PC-9 (cell line): ENCODE data around the gene RAPGEF1. TPM values are rescaled to one million over a fixed set of nuclear protein-coding genes. Genes with fewer than 3 reads are reported as not detected.

Experiments used
- BruUV-seq: library from RNA; stranded (reverse); fragments of 400-500 nt; replicated peaks from 2 replicates; lab custom pipeline; 2021; lab: Mats Ljungman, UMichigan
- CTCF ChIA-PET: fragments of 300-600 bp; sonication (Branson Sonifier 250); formaldehyde crosslinking; loops from one replicate; lab custom pipeline; 2022; ENCODE audit warnings: antibody characterized with exemption; lab: Charles Lee
- POLR2A ChIA-PET: fragments of 300-600 bp; sonication (Branson Sonifier 250); formaldehyde crosslinking; loops from one replicate; lab custom pipeline; 2022; ENCODE audit warnings: antibody characterized with exemption; ENCODE audit not compliant: unreplicated experiment; lab: Charles Lee
- DNase-seq, 2 experiments: peaks; one replicate each; pipeline versions ENCODE4 v3.0.0 to v3.0.0-alpha.2; 2015 to 2022; ENCODE audit warnings: mixed read lengths in 1 of 2
- H2AFZ ChIP-seq: fragments of 200-600 bp; sonication (generic); 2 replicates; pipeline ENCODE4 v1.8.1; 2017; ENCODE audit warnings: antibody characterized with exemption
- H3F3A ChIP-seq: fragments of 200-600 bp; sonication (generic); 2 replicates; pipeline ENCODE4 v1.8.1; 2017; ENCODE audit warnings: antibody characterized with exemption, mild to moderate bottlenecking, low read depth; ENCODE audit not compliant: insufficient read depth
- H3K27ac ChIP-seq: fragments of 200-600 bp; sonication (generic); 2 replicates; pipeline ENCODE4 v1.6.1; 2016; ENCODE audit warnings: mixed run types
- H3K27me3 ChIP-seq: fragments of 200-600 bp; sonication (generic); 2 replicates; pipeline ENCODE4 v1.6.1; 2016; ENCODE audit warnings: low read depth, mixed run types; ENCODE audit not compliant: insufficient read depth
- H3K36me3 ChIP-seq: fragments of 200-600 bp; sonication (generic); 2 replicates; pipeline ENCODE4 v1.6.1; 2016; ENCODE audit warnings: low read depth, mixed run types
- H3K4me1 ChIP-seq: fragments of 200-600 bp; sonication (generic); replicated peaks from 2 replicates; pipeline ENCODE4 v1.6.1; 2016; ENCODE audit warnings: mixed run types; ENCODE audit not compliant: insufficient read depth
- H3K4me2 ChIP-seq: fragments of 200-600 bp; sonication (generic); 2 replicates; pipeline ENCODE4 v1.6.1; 2017; ENCODE audit warnings: mixed run types
- H3K4me3 ChIP-seq: fragments of 200-600 bp; sonication (generic); 2 replicates; pipeline ENCODE4 v1.6.1; 2016; ENCODE audit warnings: mixed run types
- H3K79me2 ChIP-seq: fragments of 200-600 bp; sonication (generic); 2 replicates; pipeline ENCODE4 v1.6.1; 2017; ENCODE audit warnings: low read depth, mixed run types
- H3K9me2 ChIP-seq: fragments of 200-600 bp; sonication (generic); 2 replicates; pipeline ENCODE4 v1.8.1; 2017; ENCODE audit warnings: mild to moderate bottlenecking; ENCODE audit not compliant: insufficient read depth
- H3K9me3 ChIP-seq: fragments of 200-600 bp; sonication (generic); 2 replicates; pipeline ENCODE4 v1.8.1; 2016; ENCODE audit warnings: low read depth; ENCODE audit not compliant: insufficient read depth
- H4K20me1 ChIP-seq: fragments of 200-600 bp; sonication (generic); 2 replicates; pipeline ENCODE4 v1.8.1; 2017; ENCODE audit not compliant: insufficient read depth
- EZH2 ChIP-seq: fragments of 200-600 bp; sonication (generic); IDR thresholded peaks from 2 replicates; pipeline ENCODE4 v1.8.0; 2017; ENCODE audit warnings: antibody characterized with exemption, low read depth
- intact Hi-C: fragments of 100-400 bp; cut with micrococcal nuclease; formaldehyde crosslinking; loops from one replicate; pipeline ENCODE4 v1.10.0; 2022; ENCODE audit not compliant: unreplicated experiment
- total RNA-seq: library from RNA; stranded (reverse); gene quantifications from 2 replicates; pipeline ENCODE4 v1.2.3, GENCODE V29; 2021
- TF ChIP-seq, protein P1 (sequence below): fragments of 200-600 bp; sonication (generic); conservative IDR thresholded peaks from 2 replicates; pipeline ENCODE4 v1.6.1; 2017; ENCODE audit warnings: mixed run types, antibody characterized with exemption, mild to moderate bottlenecking, moderate library complexity

Gene RAPGEF1
- total RNA-seq, 1 experiment from 2014 or later, result 66.5 TPM

- TF ChIP-seq, protein P1, sequence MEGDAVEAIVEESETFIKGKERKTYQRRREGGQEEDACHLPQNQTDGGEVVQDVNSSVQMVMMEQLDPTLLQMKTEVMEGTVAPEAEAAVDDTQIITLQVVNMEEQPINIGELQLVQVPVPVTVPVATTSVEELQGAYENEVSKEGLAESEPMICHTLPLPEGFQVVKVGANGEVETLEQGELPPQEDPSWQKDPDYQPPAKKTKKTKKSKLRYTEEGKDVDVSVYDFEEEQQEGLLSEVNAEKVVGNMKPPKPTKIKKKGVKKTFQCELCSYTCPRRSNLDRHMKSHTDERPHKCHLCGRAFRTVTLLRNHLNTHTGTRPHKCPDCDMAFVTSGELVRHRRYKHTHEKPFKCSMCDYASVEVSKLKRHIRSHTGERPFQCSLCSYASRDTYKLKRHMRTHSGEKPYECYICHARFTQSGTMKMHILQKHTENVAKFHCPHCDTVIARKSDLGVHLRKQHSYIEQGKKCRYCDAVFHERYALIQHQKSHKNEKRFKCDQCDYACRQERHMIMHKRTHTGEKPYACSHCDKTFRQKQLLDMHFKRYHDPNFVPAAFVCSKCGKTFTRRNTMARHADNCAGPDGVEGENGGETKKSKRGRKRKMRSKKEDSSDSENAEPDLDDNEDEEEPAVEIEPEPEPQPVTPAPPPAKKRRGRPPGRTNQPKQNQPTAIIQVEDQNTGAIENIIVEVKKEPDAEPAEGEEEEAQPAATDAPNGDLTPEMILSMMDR, result no peak
- no peak for TF ChIP-seq EZH2
- no peaks in the 10 kb centered on the region for H3K79me2 ChIP-seq
- no peaks in the 10 kb centered on the region for H4K20me1 ChIP-seq
- H3K9me3 ChIP-seq, result no peaks in the 10 kb centered on the region
- ChIA-PET POLR2A (no interaction called here), CTCF (no interaction called here)
- no peak overlapping the region for H3K4me3 ChIP-seq
- H3K9me2 ChIP-seq, result no peaks in the 10 kb centered on the region
- no peak for DNase-seq
- no peaks in the 10 kb centered on the region for H3K27me3 ChIP-seq
- BruUV-seq, result no TSS peak
- H3K27ac ChIP-seq, result no peak overlapping the region
- H3K36me3 ChIP-seq, result no peaks in the 10 kb centered on the region
- H3K4me2 ChIP-seq, result no peak overlapping the region
- intact Hi-C loops, result loop anchor here (2.0 kb wide), 2 partner anchors 25 to 45 kb away; no protein-coding TSS in a partner anchor
- peaks cover 24% of the 10 kb centered on the region for H3K4me1 ChIP-seq
- no peak overlapping the region for H2AFZ ChIP-seq
- peaks cover 16% of the 10 kb centered on the region; the same call in 1 of the 2 replicates for H3F3A ChIP-seq
These were observed 106.3 kb downstream of the RAPGEF1 start for GRCh38 chr9:131633491-131634031.

DNA sequence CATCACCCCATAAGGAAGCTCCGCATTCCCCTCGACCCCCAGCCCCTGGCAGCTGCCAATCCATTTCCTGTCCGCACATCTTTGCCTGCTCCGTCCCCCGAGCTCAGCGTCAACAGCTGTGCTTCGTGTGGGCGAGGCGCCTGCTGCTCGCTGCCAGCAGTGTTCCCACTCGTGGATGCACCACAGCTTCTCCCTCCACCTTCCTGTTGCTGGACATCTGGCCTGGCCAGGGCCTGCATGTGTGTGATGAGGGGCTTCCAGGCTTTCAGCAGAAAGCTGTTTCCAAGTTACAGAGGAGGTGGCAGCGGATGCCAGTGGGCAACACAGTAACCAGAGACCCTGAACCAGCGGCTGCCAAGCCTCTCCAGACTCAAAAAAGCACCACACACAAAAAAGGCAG lies 108.6 kb downstream of the RAPGEF1 start:
- H3K79me2 ChIP-seq, result no peaks in the 10 kb centered on the region
- H3K4me3 ChIP-seq, result no peak overlapping the region
- peaks cover 22% of the 10 kb centered on the region for H3K4me1 ChIP-seq
- POLR2A ChIA-PET, result no interaction called here
- no peaks in the 10 kb centered on the region for H3K9me2 ChIP-seq
- no TSS peak for BruUV-seq
- CTCF ChIA-PET, result no interaction called here
- H3K36me3 ChIP-seq, result no peaks in the 10 kb centered on the region
- intact Hi-C loops, result no loop called here
- TF ChIP-seq, protein P1, result no peak
- TF ChIP-seq EZH2, result no peak
- 0 out of 2 replicates have a peak, but pooled peaks cover 3% of the 10 kb centered on the region for H4K20me1 ChIP-seq
- no peak overlapping the region for H3K4me2 ChIP-seq
- H3K27me3 ChIP-seq, result no peaks in the 10 kb centered on the region
- no peak for DNase-seq
- H3K9me3 ChIP-seq, result no peaks in the 10 kb centered on the region
- no peak overlapping the region for H3K27ac ChIP-seq
- no peak overlapping the region for H2AFZ ChIP-seq
- peaks cover 10% of the 10 kb centered on the region; the same call in 1 of the 2 replicates for H3F3A ChIP-seq

GRCh38 chr9:131630205-131630831 lies 109.6 kb downstream of the RAPGEF1 start:
- no peaks in the 10 kb centered on the region for H3K36me3 ChIP-seq
- H3K4me1 ChIP-seq, result peaks cover 25% of the 10 kb centered on the region
- no peak overlapping the region for H3K27ac ChIP-seq
- peaks cover 9% of the 10 kb centered on the region for H3F3A ChIP-seq
- DNase-seq, result no peak
- H3K9me3 ChIP-seq, result no peaks in the 10 kb centered on the region
- ChIA-PET CTCF (interaction anchor here (0.6 kb wide), 1 partner anchor 898 kb away, joined by 3 read pairs; no protein-coding TSS in a partner anchor), POLR2A (no interaction called here)
- TF ChIP-seq EZH2, result no peak
- no peaks in the 10 kb centered on the region for H3K79me2 ChIP-seq
- no peaks in the 10 kb centered on the region for H3K9me2 ChIP-seq
- no peaks in the 10 kb centered on the region for H3K27me3 ChIP-seq
- no peak overlapping the region for H3K4me3 ChIP-seq
- no TSS peak for BruUV-seq
- 0 out of 2 replicates have a peak, but pooled peaks cover 3% of the 10 kb centered on the region for H4K20me1 ChIP-seq
- H2AFZ ChIP-seq, result no peak overlapping the region
- H3K4me2 ChIP-seq, result no peak overlapping the region
- intact Hi-C loops, result no loop called here
